OCI-LY3 (cell line): ENCODE data around the gene KATNIP.
A peak's percentile ranks its signal among the peaks of the same experiment; 100 is the strongest.

Source experiments
- H2AFZ ChIP-seq: fragments of 200-600, 300-600 bp; shearing (Covaris generic); 2 replicates; pipeline ENCODE4 v1.6.0; 2014; ENCODE audit warnings: antibody characterized with exemption, low read depth, low read length
- H3K27ac ChIP-seq: fragments of 200-600, 300-600 bp; sonication (generic); 2 replicates; pipeline ENCODE4 v1.5.1; 2014; ENCODE audit warnings: mild to moderate bottlenecking, low read length, moderate library complexity, mixed read lengths
- H3K27me3 ChIP-seq: fragments of 200-600, 300-600 bp; sonication (generic); 2 replicates; pipeline ENCODE4 v1.6.1; 2014; ENCODE audit warnings: low read depth, low read length, mixed read lengths
- H3K36me3 ChIP-seq: fragments of 200-600, 300-600 bp; sonication (generic); replicated peaks from 2 replicates; pipeline ENCODE3; 2014; ENCODE audit warnings: low read depth, low read length, mixed read lengths
- H3K4me1 ChIP-seq: fragments of 300-600, 200-600 bp; sonication (generic); 2 replicates; pipeline ENCODE4 v1.6.1; 2014; ENCODE audit warnings: low read length, mixed read lengths
- H3K4me2 ChIP-seq: fragments of 200-600, 300-600 bp; sonication (generic); 2 replicates; pipeline ENCODE4 v1.6.1; 2014; ENCODE audit warnings: low read length, mixed read lengths
- H3K4me3 ChIP-seq: fragments of 300-600, 200-600 bp; sonication (generic); 2 replicates; pipeline ENCODE4 v1.5.1; 2014; ENCODE audit warnings: antibody characterized with exemption, mild to moderate bottlenecking, low read length, moderate library complexity
- H3K79me2 ChIP-seq: fragments of 300-600, 200-600 bp; shearing (Covaris generic); 2 replicates; pipeline ENCODE4 v1.6.1; 2014; ENCODE audit warnings: mild to moderate bottlenecking, low read length, mixed read lengths
- H3K9ac ChIP-seq: fragments of 300-600, 200-600 bp; shearing (Covaris generic); 2 replicates; pipeline ENCODE4 v1.6.0; 2014; ENCODE audit warnings: mild to moderate bottlenecking, low read length, moderate library complexity
- H3K9me3 ChIP-seq: fragments of 200-600, 300-600 bp; shearing (Covaris generic); 2 replicates; pipeline ENCODE4 v1.6.1; 2014; ENCODE audit warnings: low read length, mixed read lengths; ENCODE audit not compliant: insufficient read depth
- H4K20me1 ChIP-seq: fragments of 200-600, 300-600 bp; sonication (generic); 2 replicates; pipeline ENCODE4 v1.6.1; 2016; ENCODE audit warnings: low read length, mixed read lengths; ENCODE audit not compliant: insufficient read depth
- EZH2phosphoT487 ChIP-seq: fragments of 200-600 bp; shearing (Covaris generic); IDR thresholded peaks from 2 replicates; pipeline ENCODE4 v1.6.1; 2018; ENCODE audit warnings: antibody characterized with exemption, mixed run types, low read depth
- TF ChIP-seq, protein P1 (sequence below): fragments of 200-600, 300-600 bp; sonication (generic); IDR thresholded peaks from 2 replicates; pipeline ENCODE4 v1.5.1; 2014; ENCODE audit warnings: antibody characterized with exemption, low read length, low read depth

Gene KATNIP

DNA sequence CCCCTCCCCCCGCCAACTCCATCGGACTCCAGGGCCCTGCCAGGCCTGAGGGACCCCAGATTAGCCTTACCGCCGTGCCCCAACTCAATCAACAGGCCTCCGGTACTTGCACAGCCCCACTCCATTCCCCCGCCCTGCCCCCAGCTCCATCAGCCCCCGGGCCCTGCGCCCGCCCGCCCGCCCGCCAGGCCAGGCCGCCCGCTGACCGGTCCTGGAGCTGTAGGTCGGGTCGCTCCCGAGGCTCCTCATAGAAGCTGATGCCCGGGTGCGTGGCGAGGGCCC lies 539 bp upstream of the KATNIP start:
- Histone ChIP-seq H3K36me3 (no peaks in the 10 kb centered on the region), H3K27me3 (no peaks in the 10 kb centered on the region), H2AFZ (no peak overlapping the region), H3K79me2 (peaks cover 37% of the 10 kb centered on the region), H3K4me3 (peak overlapping the region; percentile 95), H3K4me2 (peak overlapping the region; percentile 88), H3K9ac (peak overlapping the region; percentile 76), H3K9me3 (no peaks in the 10 kb centered on the region), H3K27ac (no peak overlapping the region), H3K4me1 (peaks cover 14% of the 10 kb centered on the region), H4K20me1 (0 out of 2 replicates have a peak, but pooled peaks cover 5% of the 10 kb centered on the region)
- TF ChIP-seq, protein P1, sequence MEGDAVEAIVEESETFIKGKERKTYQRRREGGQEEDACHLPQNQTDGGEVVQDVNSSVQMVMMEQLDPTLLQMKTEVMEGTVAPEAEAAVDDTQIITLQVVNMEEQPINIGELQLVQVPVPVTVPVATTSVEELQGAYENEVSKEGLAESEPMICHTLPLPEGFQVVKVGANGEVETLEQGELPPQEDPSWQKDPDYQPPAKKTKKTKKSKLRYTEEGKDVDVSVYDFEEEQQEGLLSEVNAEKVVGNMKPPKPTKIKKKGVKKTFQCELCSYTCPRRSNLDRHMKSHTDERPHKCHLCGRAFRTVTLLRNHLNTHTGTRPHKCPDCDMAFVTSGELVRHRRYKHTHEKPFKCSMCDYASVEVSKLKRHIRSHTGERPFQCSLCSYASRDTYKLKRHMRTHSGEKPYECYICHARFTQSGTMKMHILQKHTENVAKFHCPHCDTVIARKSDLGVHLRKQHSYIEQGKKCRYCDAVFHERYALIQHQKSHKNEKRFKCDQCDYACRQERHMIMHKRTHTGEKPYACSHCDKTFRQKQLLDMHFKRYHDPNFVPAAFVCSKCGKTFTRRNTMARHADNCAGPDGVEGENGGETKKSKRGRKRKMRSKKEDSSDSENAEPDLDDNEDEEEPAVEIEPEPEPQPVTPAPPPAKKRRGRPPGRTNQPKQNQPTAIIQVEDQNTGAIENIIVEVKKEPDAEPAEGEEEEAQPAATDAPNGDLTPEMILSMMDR: no peak
- no peak for TF ChIP-seq EZH2phosphoT487

- Histone ChIP-seq H3K79me2 (peaks cover 37% of the 10 kb centered on the region), H3K27ac (no peak overlapping the region), H3K9me3 (no peaks in the 10 kb centered on the region)
Measured at GRCh38 chr16:27550582-27550920, 607 bp downstream of the KATNIP start.

GRCh38 chr16:27551036-27551435 lies 1.1 kb downstream of the KATNIP start:
- Histone ChIP-seq H3K9ac (no peak overlapping the region), H3K4me2 (peak overlapping the region; percentile 76), H4K20me1 (0 out of 2 replicates have a peak, but pooled peaks cover 5% of the 10 kb centered on the region), H3K27me3 (no peaks in the 10 kb centered on the region), H3K79me2 (peaks cover 37% of the 10 kb centered on the region), H3K4me3 (peak overlapping the region; percentile 94), H3K36me3 (no peaks in the 10 kb centered on the region), H2AFZ (no peak overlapping the region), H3K27ac (no peak overlapping the region), H3K4me1 (peaks cover 14% of the 10 kb centered on the region), H3K9me3 (no peaks in the 10 kb centered on the region)
- TF ChIP-seq, protein P1: no peak
- no peak for TF ChIP-seq EZH2phosphoT487

More at GRCh38 chr16:27550582-27550920, 607 bp downstream of the KATNIP start:
- Histone ChIP-seq H3K9ac (peak overlapping the region; percentile 77), H3K4me1 (peaks cover 14% of the 10 kb centered on the region), H3K27me3 (no peaks in the 10 kb centered on the region), H2AFZ (no peak overlapping the region), H3K4me2 (peak overlapping the region; percentile 76), H4K20me1 (0 out of 2 replicates have a peak, but pooled peaks cover 5% of the 10 kb centered on the region), H3K4me3 (peak overlapping the region; percentile 94), H3K36me3 (no peaks in the 10 kb centered on the region)
- TF ChIP-seq, protein P1: no peak
- no peak for TF ChIP-seq EZH2phosphoT487

- TF ChIP-seq EZH2phosphoT487: no peak
- TF ChIP-seq, protein P1: no peak
- no peak overlapping the region for H3K4me2 ChIP-seq
- H3K4me1 ChIP-seq: no peaks in the 10 kb centered on the region
- H3K9ac ChIP-seq: no peak overlapping the region
- H3K27me3 ChIP-seq: no peaks in the 10 kb centered on the region
- H3K36me3 ChIP-seq: no peaks in the 10 kb centered on the region
- H2AFZ ChIP-seq: no peak overlapping the region
- H3K9me3 ChIP-seq: no peaks in the 10 kb centered on the region
- no peak overlapping the region for H3K27ac ChIP-seq
- H3K4me3 ChIP-seq: no peak overlapping the region
- no peaks in the 10 kb centered on the region for H4K20me1 ChIP-seq
- H3K79me2 ChIP-seq: no peaks in the 10 kb centered on the region
Measured at GRCh38 chr16:27556471-27556870, 6.5 kb downstream of the KATNIP start.
